Upper lobe of right lung (tissue), 1 donor: ENCODE data around the gene STRIT1. TPM values are rescaled to one million over a fixed set of nuclear protein-coding genes. Genes with fewer than 3 reads are reported as not detected.

Experiments
- ATAC-seq: fragments of 200-7000 bp; cut with Tn5 transposase; one replicate; pipeline ENCODE4 v1.9.1; 2020; ENCODE audit warnings: mild to moderate bottlenecking, moderate library complexity
- DNase-seq: peaks from one replicate; pipeline ENCODE4 v3.0.0-alpha.2; 2020
- H3K27ac ChIP-seq: fragments of 200-600 bp; one replicate; pipeline ENCODE4 v1.8.0; 2022
- H3K27me3 ChIP-seq: fragments of 200-600 bp; one replicate; pipeline ENCODE4 v1.8.0; 2022; ENCODE audit warnings: mild to moderate bottlenecking
- H3K36me3 ChIP-seq: fragments of 200-600 bp; one replicate; pipeline ENCODE4 v1.8.0; 2022
- H3K4me1 ChIP-seq: fragments of 200-600 bp; one replicate; pipeline ENCODE4 v1.8.0; 2022
- H3K4me3 ChIP-seq: fragments of 200-600 bp; one replicate; pipeline ENCODE4 v1.8.0; 2022; ENCODE audit warnings: mild to moderate bottlenecking
- H3K9me3 ChIP-seq: fragments of 200-600 bp; one replicate; pipeline ENCODE4 v1.8.0; 2022
- intact Hi-C: fragments of 100-400 bp; cut with DNase I; formaldehyde crosslinking; loops from one replicate; pipeline ENCODE4 v1.11.0; 2022
- total RNA-seq: library from RNA; stranded (reverse); fragmentation: NEBNext Ultra II Directional; extraction: Animal tissue kit (Norgen Biotek cat#: 25700); gene quantifications from one replicate; pipeline ENCODE4 v1.2.1, GENCODE V29; 2021
- TF ChIP-seq, protein P1 (sequence below): fragments of 200-600 bp; IDR thresholded peaks from one replicate; pipeline ENCODE4 v1.8.0; 2022; ENCODE audit warnings: antibody characterized with exemption
- donor health status: DM: no; HTN: yes; CAD: no; lungs with severe emphysema.

Gene STRIT1
- total RNA-seq, 1 donor from 2014 or later, result not detected

DNA sequence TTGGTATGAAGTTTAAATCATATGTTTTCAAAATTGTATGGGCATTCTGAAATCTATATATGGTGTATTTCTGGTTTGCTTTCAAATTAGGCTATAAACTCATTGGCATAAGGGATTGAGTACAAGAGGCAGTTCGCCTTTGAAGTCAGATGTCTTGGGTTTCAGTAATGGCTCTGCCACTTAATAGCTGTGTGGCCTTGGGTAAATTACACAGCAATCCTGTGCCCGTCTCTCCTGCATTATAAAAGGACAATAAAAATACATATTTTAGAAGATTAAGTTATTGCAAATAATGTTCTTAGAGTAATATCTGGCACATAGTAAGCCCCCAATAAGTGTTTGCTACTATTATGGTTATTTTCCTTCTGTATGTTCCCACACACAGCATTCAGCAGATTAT is 20.4 kb upstream of the STRIT1 start:
- H3K27ac ChIP-seq, result no peak overlapping the region
- no peaks in the 10 kb centered on the region for H3K9me3 ChIP-seq
- H3K36me3 ChIP-seq, result no peaks in the 10 kb centered on the region
- H3K4me3 ChIP-seq, result no peak overlapping the region
- intact Hi-C loops, result no loop called here
- no peak for DNase-seq
- no peaks in the 10 kb centered on the region for H3K27me3 ChIP-seq
- ATAC-seq, result no peak
- H3K4me1 ChIP-seq, result no peaks in the 10 kb centered on the region
- TF ChIP-seq, protein P1, sequence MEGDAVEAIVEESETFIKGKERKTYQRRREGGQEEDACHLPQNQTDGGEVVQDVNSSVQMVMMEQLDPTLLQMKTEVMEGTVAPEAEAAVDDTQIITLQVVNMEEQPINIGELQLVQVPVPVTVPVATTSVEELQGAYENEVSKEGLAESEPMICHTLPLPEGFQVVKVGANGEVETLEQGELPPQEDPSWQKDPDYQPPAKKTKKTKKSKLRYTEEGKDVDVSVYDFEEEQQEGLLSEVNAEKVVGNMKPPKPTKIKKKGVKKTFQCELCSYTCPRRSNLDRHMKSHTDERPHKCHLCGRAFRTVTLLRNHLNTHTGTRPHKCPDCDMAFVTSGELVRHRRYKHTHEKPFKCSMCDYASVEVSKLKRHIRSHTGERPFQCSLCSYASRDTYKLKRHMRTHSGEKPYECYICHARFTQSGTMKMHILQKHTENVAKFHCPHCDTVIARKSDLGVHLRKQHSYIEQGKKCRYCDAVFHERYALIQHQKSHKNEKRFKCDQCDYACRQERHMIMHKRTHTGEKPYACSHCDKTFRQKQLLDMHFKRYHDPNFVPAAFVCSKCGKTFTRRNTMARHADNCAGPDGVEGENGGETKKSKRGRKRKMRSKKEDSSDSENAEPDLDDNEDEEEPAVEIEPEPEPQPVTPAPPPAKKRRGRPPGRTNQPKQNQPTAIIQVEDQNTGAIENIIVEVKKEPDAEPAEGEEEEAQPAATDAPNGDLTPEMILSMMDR, result no peak

DNA sequence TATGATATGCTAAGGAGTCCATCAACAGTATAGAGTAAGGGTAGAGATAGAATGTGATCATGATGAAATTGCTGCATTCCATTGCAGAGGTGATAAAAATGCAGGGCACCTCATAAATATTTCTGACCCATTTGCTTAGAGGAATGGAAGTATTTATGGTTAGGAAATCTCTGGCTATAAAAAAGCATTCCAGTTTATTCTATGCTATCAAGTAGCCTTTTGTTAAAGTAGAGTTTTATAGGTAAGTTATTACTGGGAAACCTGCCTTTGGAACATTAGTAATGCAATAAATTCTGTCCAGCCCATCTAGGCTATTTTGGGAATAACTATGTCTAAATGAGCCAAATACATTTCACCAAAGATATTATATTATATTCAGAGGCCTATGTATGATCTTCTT is 19.8 kb upstream of the STRIT1 start:
- intact Hi-C loops, result no loop called here
- H3K27me3 ChIP-seq, result no peaks in the 10 kb centered on the region
- no peaks in the 10 kb centered on the region for H3K9me3 ChIP-seq
- H3K27ac ChIP-seq, result no peak overlapping the region
- TF ChIP-seq, protein P1, result no peak
- no peaks in the 10 kb centered on the region for H3K36me3 ChIP-seq
- H3K4me1 ChIP-seq, result no peaks in the 10 kb centered on the region
- no peak for ATAC-seq
- no peak overlapping the region for H3K4me3 ChIP-seq
- no peak for DNase-seq

DNA sequence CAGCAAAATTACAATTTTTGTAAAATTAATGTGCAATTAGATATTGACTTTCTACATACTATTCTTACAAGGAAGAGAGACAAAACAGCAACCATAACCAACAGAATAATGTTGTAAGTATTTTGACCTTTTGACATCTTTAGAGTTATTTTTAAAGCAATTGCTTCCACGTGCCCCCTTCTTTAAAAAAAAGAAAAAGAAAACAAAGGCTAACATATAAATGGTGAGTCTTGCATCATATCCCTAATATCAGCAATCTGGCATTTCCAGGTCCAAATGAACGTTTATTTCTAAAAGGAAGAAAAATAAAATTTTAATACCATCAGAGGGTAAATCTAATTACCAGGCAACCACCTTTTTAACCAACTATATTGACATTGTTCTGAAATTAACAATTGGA is 19.3 kb upstream of the STRIT1 start:
- H3K4me1 ChIP-seq, result no peaks in the 10 kb centered on the region
- no peaks in the 10 kb centered on the region for H3K27me3 ChIP-seq
- intact Hi-C loops, result no loop called here
- H3K9me3 ChIP-seq, result no peaks in the 10 kb centered on the region
- DNase-seq (no peak), ATAC-seq (no peak)
- TF ChIP-seq, protein P1, result no peak
- H3K36me3 ChIP-seq, result no peaks in the 10 kb centered on the region
- H3K4me3 ChIP-seq, result no peak overlapping the region
- no peak overlapping the region for H3K27ac ChIP-seq

DNA sequence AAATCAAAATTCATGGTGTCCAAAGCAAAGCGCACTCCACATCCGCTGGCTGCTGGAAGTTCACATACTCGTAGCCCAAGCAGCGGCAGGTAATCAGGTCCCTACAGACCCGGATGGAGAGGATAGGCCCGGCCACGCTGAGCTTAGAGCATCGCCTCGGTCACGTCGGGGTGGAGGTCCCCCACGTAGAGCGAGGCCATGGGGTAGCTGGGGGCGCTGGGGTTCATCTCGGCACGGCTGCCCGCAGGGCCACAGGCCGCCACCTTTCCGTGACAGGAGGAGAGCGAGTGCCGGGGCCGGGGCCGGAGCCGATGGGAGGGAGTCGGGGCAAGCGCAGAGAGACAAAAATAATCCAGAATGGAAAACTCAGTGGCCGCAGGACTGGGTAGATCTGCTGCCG is 16.1 kb upstream of the STRIT1 start:
- peak; percentile 29 for ATAC-seq
- H3K36me3 ChIP-seq, result no peaks in the 10 kb centered on the region
- TF ChIP-seq, protein P1, result no peak
- DNase-seq, result no peak
- intact Hi-C loops, result no loop called here
- H3K27me3 ChIP-seq, result no peaks in the 10 kb centered on the region
- no peak overlapping the region for H3K27ac ChIP-seq
- no peaks in the 10 kb centered on the region for H3K9me3 ChIP-seq
- H3K4me3 ChIP-seq, result no peak overlapping the region
- H3K4me1 ChIP-seq, result no peaks in the 10 kb centered on the region

DNA sequence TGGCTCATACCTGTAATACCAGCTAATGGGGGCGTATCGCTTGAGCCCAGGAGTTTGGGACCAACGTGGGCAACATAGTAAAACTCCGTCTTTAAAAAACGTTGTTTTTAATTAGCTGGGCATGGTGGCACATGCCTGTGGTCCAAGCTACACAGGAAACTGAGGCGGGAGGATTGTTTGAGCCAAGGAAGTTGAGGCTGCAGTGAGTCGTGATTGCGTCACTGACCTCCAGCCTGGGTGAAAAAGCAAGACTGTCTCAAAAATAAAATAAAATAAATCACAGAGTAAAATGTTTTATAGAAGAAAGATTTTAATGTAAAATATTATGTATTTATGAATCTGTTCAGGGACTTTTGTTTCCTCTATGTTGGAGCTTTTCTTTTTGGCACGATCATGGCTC is 15.3 kb upstream of the STRIT1 start:
- no peak overlapping the region for H3K4me3 ChIP-seq
- no peaks in the 10 kb centered on the region for H3K36me3 ChIP-seq
- ATAC-seq, result no peak
- TF ChIP-seq, protein P1, result no peak
- no peak for DNase-seq
- no peaks in the 10 kb centered on the region for H3K27me3 ChIP-seq
- no peaks in the 10 kb centered on the region for H3K9me3 ChIP-seq
- no peaks in the 10 kb centered on the region for H3K4me1 ChIP-seq
- no peak overlapping the region for H3K27ac ChIP-seq
- intact Hi-C loops, result no loop called here

DNA sequence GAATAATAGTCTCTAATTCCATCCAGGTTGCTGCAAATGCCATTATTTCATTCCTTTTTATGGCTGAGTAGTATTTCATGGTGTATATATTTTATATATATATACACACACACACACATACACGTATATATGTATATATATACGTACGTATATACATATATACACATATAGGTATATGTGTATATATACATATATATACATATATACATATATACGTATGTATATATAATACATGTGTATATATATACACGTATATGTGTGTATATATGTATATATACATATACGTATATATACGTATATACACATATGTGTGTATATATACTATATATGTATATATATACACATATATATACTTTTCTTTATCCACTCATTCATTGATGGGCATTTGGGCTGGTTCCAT is 13.7 kb upstream of the STRIT1 start:
- Histone ChIP-seq H3K9me3 (no peaks in the 10 kb centered on the region), H3K27me3 (no peaks in the 10 kb centered on the region), H3K4me3 (no peak overlapping the region), H3K27ac (no peak overlapping the region), H3K36me3 (no peaks in the 10 kb centered on the region), H3K4me1 (no peaks in the 10 kb centered on the region)
- TF ChIP-seq, protein P1, result no peak
- intact Hi-C loops, result no loop called here
- DNase-seq (no peak), ATAC-seq (no peak)
